ENCODE data around the gene GCK.

Gene GCK

GRCh38 chr7:44122529-44122928, 66.7 kb downstream of the GCK start:
- H3K4me1 ChIP-seq (ENCODE audit: control insufficient read depth, insufficient read depth, low read length), result peaks cover 20% of the 10 kb centered on the region
- peak overlapping the region; percentile 66 for H3K4me3 ChIP-seq (ENCODE audit: low read length)
- no peaks in the 10 kb centered on the region for H3K27me3 ChIP-seq (ENCODE audit: control insufficient read depth, insufficient read depth, low read length)
- peak overlapping the region; percentile 67 for H3K9ac ChIP-seq (ENCODE audit: low read length)
- no peaks in the 10 kb centered on the region for H3K9me3 ChIP-seq (ENCODE audit: control insufficient read depth, low read length)
- no peaks in the 10 kb centered on the region for H3K36me3 ChIP-seq (ENCODE audit: control insufficient read depth, insufficient read depth, low read length)

GRCh38 chr7:44121761-44122420, 67.3 kb downstream of the GCK start:
- H3K9ac ChIP-seq (ENCODE audit: low read length), result no peak overlapping the region
- no peak overlapping the region for H3K4me3 ChIP-seq (ENCODE audit: low read length)
- H3K27me3 ChIP-seq (ENCODE audit: control insufficient read depth, insufficient read depth, low read length), result no peaks in the 10 kb centered on the region
- H3K4me1 ChIP-seq (ENCODE audit: control insufficient read depth, insufficient read depth, low read length), result peaks cover 20% of the 10 kb centered on the region
- H3K9me3 ChIP-seq (ENCODE audit: control insufficient read depth, low read length), result no peaks in the 10 kb centered on the region
- H3K36me3 ChIP-seq (ENCODE audit: control insufficient read depth, insufficient read depth, low read length), result no peaks in the 10 kb centered on the region

GRCh38 chr7:44120395-44120794, 68.8 kb downstream of the GCK start:
- Histone ChIP-seq H3K36me3 (ENCODE audit: control insufficient read depth, insufficient read depth, low read length) (no peaks in the 10 kb centered on the region), H3K4me3 (ENCODE audit: low read length) (no peak overlapping the region), H3K4me1 (ENCODE audit: control insufficient read depth, insufficient read depth, low read length) (peaks cover 20% of the 10 kb centered on the region), H3K9me3 (ENCODE audit: control insufficient read depth, low read length) (no peaks in the 10 kb centered on the region), H3K27me3 (ENCODE audit: control insufficient read depth, insufficient read depth, low read length) (no peaks in the 10 kb centered on the region), H3K9ac (ENCODE audit: low read length) (no peak overlapping the region)

- Histone ChIP-seq H3K9me3 (ENCODE audit: control insufficient read depth, low read length) (no peaks in the 10 kb centered on the region), H3K9ac (ENCODE audit: low read length) (no peak overlapping the region), H3K4me1 (ENCODE audit: control insufficient read depth, insufficient read depth, low read length) (peaks cover 20% of the 10 kb centered on the region), H3K4me3 (ENCODE audit: low read length) (no peak overlapping the region), H3K36me3 (ENCODE audit: control insufficient read depth, insufficient read depth, low read length) (no peaks in the 10 kb centered on the region), H3K27me3 (ENCODE audit: control insufficient read depth, insufficient read depth, low read length) (no peaks in the 10 kb centered on the region)
These were observed 69.3 kb downstream of the GCK start for GRCh38 chr7:44119829-44120380.

GRCh38 chr7:44117801-44118429, 71.3 kb downstream of the GCK start:
- Histone ChIP-seq H3K27me3 (ENCODE audit: control insufficient read depth, insufficient read depth, low read length) (no peaks in the 10 kb centered on the region), H3K9me3 (ENCODE audit: control insufficient read depth, low read length) (no peaks in the 10 kb centered on the region), H3K9ac (ENCODE audit: low read length) (no peak overlapping the region), H3K4me3 (ENCODE audit: low read length) (no peak overlapping the region), H3K4me1 (ENCODE audit: control insufficient read depth, insufficient read depth, low read length) (peaks cover 18% of the 10 kb centered on the region), H3K36me3 (ENCODE audit: control insufficient read depth, insufficient read depth, low read length) (peaks cover 5% of the 10 kb centered on the region)

- no peak overlapping the region for H3K9ac ChIP-seq (ENCODE audit: low read length)
- H3K27me3 ChIP-seq (ENCODE audit: control insufficient read depth, insufficient read depth, low read length), result no peaks in the 10 kb centered on the region
- peaks cover 10% of the 10 kb centered on the region for H3K4me1 ChIP-seq (ENCODE audit: control insufficient read depth, insufficient read depth, low read length)
- H3K9me3 ChIP-seq (ENCODE audit: control insufficient read depth, low read length), result no peaks in the 10 kb centered on the region
- H3K4me3 ChIP-seq (ENCODE audit: low read length), result no peak overlapping the region
- peaks cover 5% of the 10 kb centered on the region for H3K36me3 ChIP-seq (ENCODE audit: control insufficient read depth, insufficient read depth, low read length)
These were observed 72.2 kb downstream of the GCK start for GRCh38 chr7:44116789-44117666.

GRCh38 chr7:44116087-44116788, 73.0 kb downstream of the GCK start:
- Histone ChIP-seq H3K4me3 (ENCODE audit: low read length) (no peak overlapping the region), H3K4me1 (ENCODE audit: control insufficient read depth, insufficient read depth, low read length) (peaks cover 2% of the 10 kb centered on the region), H3K9ac (ENCODE audit: low read length) (no peak overlapping the region), H3K36me3 (ENCODE audit: control insufficient read depth, insufficient read depth, low read length) (peaks cover 5% of the 10 kb centered on the region), H3K9me3 (ENCODE audit: control insufficient read depth, low read length) (no peaks in the 10 kb centered on the region), H3K27me3 (ENCODE audit: control insufficient read depth, insufficient read depth, low read length) (no peaks in the 10 kb centered on the region)

- Histone ChIP-seq H3K9ac (ENCODE audit: low read length) (no peak overlapping the region), H3K9me3 (ENCODE audit: control insufficient read depth, low read length) (no peaks in the 10 kb centered on the region), H3K4me3 (ENCODE audit: low read length) (no peak overlapping the region), H3K4me1 (ENCODE audit: control insufficient read depth, insufficient read depth, low read length) (no peaks in the 10 kb centered on the region), H3K36me3 (ENCODE audit: control insufficient read depth, insufficient read depth, low read length) (peaks cover 5% of the 10 kb centered on the region), H3K27me3 (ENCODE audit: control insufficient read depth, insufficient read depth, low read length) (no peaks in the 10 kb centered on the region)
These were observed 74.5 kb downstream of the GCK start for GRCh38 chr7:44114586-44115310.

GRCh38 chr7:44113764-44114354, 75.4 kb downstream of the GCK start:
- peaks cover 5% of the 10 kb centered on the region for H3K36me3 ChIP-seq (ENCODE audit: control insufficient read depth, insufficient read depth, low read length)

GRCh38 chr7:44112997-44113763, 76.1 kb downstream of the GCK start:
- H3K9me3 ChIP-seq (ENCODE audit: control insufficient read depth, low read length), result no peaks in the 10 kb centered on the region
- H3K4me3 ChIP-seq (ENCODE audit: low read length), result no peak overlapping the region
- H3K36me3 ChIP-seq (ENCODE audit: control insufficient read depth, insufficient read depth, low read length), result peaks cover 5% of the 10 kb centered on the region
- H3K4me1 ChIP-seq (ENCODE audit: control insufficient read depth, insufficient read depth, low read length), result no peaks in the 10 kb centered on the region
- no peaks in the 10 kb centered on the region for H3K27me3 ChIP-seq (ENCODE audit: control insufficient read depth, insufficient read depth, low read length)
- H3K9ac ChIP-seq (ENCODE audit: low read length), result no peak overlapping the region

More at GRCh38 chr7:44113764-44114354, 75.4 kb downstream of the GCK start:
- Histone ChIP-seq H3K9ac (ENCODE audit: low read length) (no peak overlapping the region), H3K4me3 (ENCODE audit: low read length) (no peak overlapping the region), H3K4me1 (ENCODE audit: control insufficient read depth, insufficient read depth, low read length) (no peaks in the 10 kb centered on the region), H3K27me3 (ENCODE audit: control insufficient read depth, insufficient read depth, low read length) (no peaks in the 10 kb centered on the region), H3K9me3 (ENCODE audit: control insufficient read depth, low read length) (no peaks in the 10 kb centered on the region)

Data from mucosa of stomach (tissue), 1 donor.